ENCODE measurements around the gene PRAME. TPM values are rescaled to one million over a fixed set of nuclear protein-coding genes. Genes with fewer than 3 reads are reported as not detected.

PRAME gene
- total RNA-seq, 1 experiment from 2014 or later, result not detected

- Histone ChIP-seq H3K36me3 (ENCODE audit: control insufficient read depth, insufficient read depth, low read length) (no peaks in the 10 kb centered on the region), H3K9me3 (no peaks in the 10 kb centered on the region; the same call in 1 of the 2 replicates), H3K4me3 (ENCODE audit: low read depth, low read length) (no peak overlapping the region), H3K4me1 (no peaks in the 10 kb centered on the region), H3K27me3 (replicated peaks; ENCODE audit: control insufficient read depth, insufficient read depth, low read length) (no peaks in the 10 kb centered on the region)
- no peak for DNase-seq
- ChIA-PET CTCF (no interaction called here), POLR2A (no interaction called here)
- TF ChIP-seq CTCF (IDR thresholded peaks at IDR 0.05; ENCODE audit: insufficient read depth in 1 of 2, low read depth in 1 of 2, low read length in 1 of 2, severe bottlenecking in 1 of 2, unreplicated experiment in 1 of 2), result no peak
- no peak overlapping the region for H3K27ac Mint-ChIP-seq (ENCODE audit: unreplicated experiment)
- intact Hi-C loops (cut with micrococcal nuclease; ENCODE audit: unreplicated experiment), result no loop called here
- H3K4me1 Mint-ChIP-seq (ENCODE audit: low read depth, unreplicated experiment), result no peaks in the 10 kb centered on the region
- no peaks in the 10 kb centered on the region for H3K36me3 Mint-ChIP-seq (ENCODE audit: insufficient read depth, unreplicated experiment)
- no peak overlapping the region for H3K4me3 Mint-ChIP-seq (ENCODE audit: unreplicated experiment)
- H3K27me3 Mint-ChIP-seq (ENCODE audit: insufficient read depth, unreplicated experiment), result peaks cover 25% of the 10 kb centered on the region
- H3K9me3 Mint-ChIP-seq (ENCODE audit: unreplicated experiment), result no peaks in the 10 kb centered on the region
- no TSS peak for BruUV-seq (replicated peaks)
Observed at GRCh38 chr22:22604326-22605073, 45.4 kb upstream of the PRAME start.

- BruUV-seq (replicated peaks), result no TSS peak
- no peak for DNase-seq
- Histone ChIP-seq H3K4me3 (ENCODE audit: low read depth, low read length) (no peak overlapping the region), H3K27me3 (replicated peaks; ENCODE audit: control insufficient read depth, insufficient read depth, low read length) (no peaks in the 10 kb centered on the region), H3K4me1 (no peaks in the 10 kb centered on the region), H3K9me3 (no peaks in the 10 kb centered on the region; the same call in 1 of the 2 replicates), H3K36me3 (ENCODE audit: control insufficient read depth, insufficient read depth, low read length) (no peaks in the 10 kb centered on the region)
- ChIA-PET POLR2A (no interaction called here), CTCF (no interaction called here)
- Mint-ChIP-seq H3K27me3 (ENCODE audit: insufficient read depth, unreplicated experiment) (peaks cover 26% of the 10 kb centered on the region), H3K4me3 (ENCODE audit: unreplicated experiment) (no peak overlapping the region), H3K27ac (ENCODE audit: unreplicated experiment) (no peak overlapping the region), H3K36me3 (ENCODE audit: insufficient read depth, unreplicated experiment) (no peaks in the 10 kb centered on the region), H3K4me1 (ENCODE audit: low read depth, unreplicated experiment) (no peaks in the 10 kb centered on the region), H3K9me3 (ENCODE audit: unreplicated experiment) (no peaks in the 10 kb centered on the region)
- TF ChIP-seq CTCF (IDR thresholded peaks at IDR 0.05; ENCODE audit: insufficient read depth in 1 of 2, low read depth in 1 of 2, low read length in 1 of 2, severe bottlenecking in 1 of 2, unreplicated experiment in 1 of 2), result no peak
- intact Hi-C loops (cut with micrococcal nuclease; ENCODE audit: unreplicated experiment), result no loop called here
Observed at GRCh38 chr22:22603470-22603947, 44.4 kb upstream of the PRAME start.

GRCh38 chr22:22600531-22601261 lies 41.6 kb upstream of the PRAME start:
- Histone ChIP-seq H3K27me3 (replicated peaks; ENCODE audit: control insufficient read depth, insufficient read depth, low read length) (no peaks in the 10 kb centered on the region; the same call in 1 of the 2 replicates), H3K4me1 (no peaks in the 10 kb centered on the region), H3K36me3 (ENCODE audit: control insufficient read depth, insufficient read depth, low read length) (no peaks in the 10 kb centered on the region), H3K9me3 (no peaks in the 10 kb centered on the region), H3K4me3 (ENCODE audit: low read depth, low read length) (no peak overlapping the region)
- H3K27me3 Mint-ChIP-seq (ENCODE audit: insufficient read depth, unreplicated experiment), result peaks cover 36% of the 10 kb centered on the region
- DNase-seq, result no peak
- H3K4me3 Mint-ChIP-seq (ENCODE audit: unreplicated experiment), result no peak overlapping the region
- BruUV-seq (replicated peaks), result no TSS peak
- CTCF ChIA-PET, result interaction anchor here (1.4 kb wide), 1 partner anchor 10 kb away, joined by 4 read pairs; no protein-coding TSS in a partner anchor
- TF ChIP-seq CTCF (IDR thresholded peaks at IDR 0.05; ENCODE audit: insufficient read depth in 1 of 2, low read depth in 1 of 2, low read length in 1 of 2, severe bottlenecking in 1 of 2, unreplicated experiment in 1 of 2), result no peak
- no peaks in the 10 kb centered on the region for H3K36me3 Mint-ChIP-seq (ENCODE audit: insufficient read depth, unreplicated experiment)
- H3K4me1 Mint-ChIP-seq (ENCODE audit: low read depth, unreplicated experiment), result no peaks in the 10 kb centered on the region
- H3K9me3 Mint-ChIP-seq (ENCODE audit: unreplicated experiment), result no peaks in the 10 kb centered on the region
- intact Hi-C loops (cut with micrococcal nuclease; ENCODE audit: unreplicated experiment), result no loop called here
- no peak overlapping the region for H3K27ac Mint-ChIP-seq (ENCODE audit: unreplicated experiment)
- POLR2A ChIA-PET, result no interaction called here
